HEK293 (cell line): Measurements from ENCODE around the gene MKLN1.

ENCODE experiments used
- CTCF ChIP-seq: fragments of 450-650 bp; formaldehyde crosslinking; IDR thresholded peaks from 2 replicates; pipeline ENCODE4 v1.5.1; 2016; ENCODE audit warnings: missing biosample characterization, missing genetic modification characterization
- KLF16 ChIP-seq: fragments of 450-650 bp; formaldehyde crosslinking; IDR thresholded peaks from 2 replicates; pipeline ENCODE4 v1.5.1; 2017; ENCODE audit warnings: missing biosample characterization, missing genetic modification characterization
- PBX3 ChIP-seq: sonication (generic); formaldehyde crosslinking; IDR thresholded peaks from 2 replicates; pipeline ENCODE4 v1.8.1; 2022; ENCODE audit warnings: mild to moderate bottlenecking, moderate library complexity, missing genetic modification reagents
- REST ChIP-seq: fragments of 450-650 bp; formaldehyde crosslinking; IDR thresholded peaks from 2 replicates; pipeline ENCODE4 v1.5.1; 2016; ENCODE audit warnings: missing biosample characterization, missing genetic modification characterization
- YY1 ChIP-seq: fragments of 450-650 bp; formaldehyde crosslinking; IDR thresholded peaks from 2 replicates; pipeline ENCODE4 v1.5.1; 2018; ENCODE audit warnings: missing biosample characterization, missing genetic modification characterization
- ZBTB21 ChIP-seq: fragments of 450-650 bp; formaldehyde crosslinking; IDR thresholded peaks from 2 replicates; pipeline ENCODE4 v1.5.1; 2017; ENCODE audit warnings: missing biosample characterization, missing genetic modification characterization
- ZNF138 ChIP-seq: fragments of 450-650 bp; formaldehyde crosslinking; IDR thresholded peaks from 2 replicates; pipeline ENCODE4 v1.5.1; 2016; ENCODE audit warnings: missing biosample characterization, missing genetic modification characterization, borderline replicate concordance
- ZNF449 ChIP-seq: fragments of 450-650 bp; formaldehyde crosslinking; IDR thresholded peaks from 2 replicates; pipeline ENCODE4 v1.5.1; 2017; ENCODE audit warnings: missing biosample characterization, mild to moderate bottlenecking, missing genetic modification characterization, moderate library complexity
- ZNF629 ChIP-seq: fragments of 450-650 bp; formaldehyde crosslinking; IDR thresholded peaks from 2 replicates; pipeline ENCODE4 v1.5.1; 2017; ENCODE audit warnings: missing biosample characterization, missing genetic modification characterization
- ZNF692 ChIP-seq: fragments of 450-650 bp; formaldehyde crosslinking; IDR thresholded peaks from 2 replicates; pipeline ENCODE4 v1.5.1; 2016; ENCODE audit warnings: missing biosample characterization, missing genetic modification characterization
- ZNF777 ChIP-seq: fragments of 450-650 bp; formaldehyde crosslinking; IDR thresholded peaks from 2 replicates; pipeline ENCODE4 v1.5.1; 2017; ENCODE audit warnings: missing biosample characterization, missing genetic modification characterization, borderline replicate concordance

- no peak for TF ChIP-seq ZNF777
- no peak for TF ChIP-seq CTCF (tag by site-specific recombination)
- TF ChIP-seq REST = no peak
- TF ChIP-seq YY1 (tag by site-specific recombination) = no peak
- no peak for TF ChIP-seq PBX3 (CRISPR knock-in tag)
- TF ChIP-seq ZNF629 (tag by site-specific recombination) = no peak
- no peak for TF ChIP-seq ZNF692 (tag by site-specific recombination)
- TF ChIP-seq ZNF449 (tag by site-specific recombination) = no peak
- no peak for TF ChIP-seq ZNF138 (tag by site-specific recombination)
- no peak for TF ChIP-seq ZBTB21 (tag by site-specific recombination)
- TF ChIP-seq KLF16 (tag by site-specific recombination) = no peak
These were observed 201.5 kb downstream of the MKLN1 start for GRCh38 chr7:131529179-131529578.
